Erythroblast (primary cell): ENCODE data around the gene PRR23E.

Experiments
- GATA1 ChIP-seq: IDR thresholded peaks from 2 replicates; pipeline ENCODE4 v1.6.1; 2011; ENCODE audit warnings: low read depth, mild to moderate bottlenecking, control low read depth, low read length, moderate library complexity
- POLR2A ChIP-seq: IDR thresholded peaks from 2 replicates; pipeline ENCODE4 v1.6.1; 2011; ENCODE audit warnings: mild to moderate bottlenecking, low read length

DNA sequence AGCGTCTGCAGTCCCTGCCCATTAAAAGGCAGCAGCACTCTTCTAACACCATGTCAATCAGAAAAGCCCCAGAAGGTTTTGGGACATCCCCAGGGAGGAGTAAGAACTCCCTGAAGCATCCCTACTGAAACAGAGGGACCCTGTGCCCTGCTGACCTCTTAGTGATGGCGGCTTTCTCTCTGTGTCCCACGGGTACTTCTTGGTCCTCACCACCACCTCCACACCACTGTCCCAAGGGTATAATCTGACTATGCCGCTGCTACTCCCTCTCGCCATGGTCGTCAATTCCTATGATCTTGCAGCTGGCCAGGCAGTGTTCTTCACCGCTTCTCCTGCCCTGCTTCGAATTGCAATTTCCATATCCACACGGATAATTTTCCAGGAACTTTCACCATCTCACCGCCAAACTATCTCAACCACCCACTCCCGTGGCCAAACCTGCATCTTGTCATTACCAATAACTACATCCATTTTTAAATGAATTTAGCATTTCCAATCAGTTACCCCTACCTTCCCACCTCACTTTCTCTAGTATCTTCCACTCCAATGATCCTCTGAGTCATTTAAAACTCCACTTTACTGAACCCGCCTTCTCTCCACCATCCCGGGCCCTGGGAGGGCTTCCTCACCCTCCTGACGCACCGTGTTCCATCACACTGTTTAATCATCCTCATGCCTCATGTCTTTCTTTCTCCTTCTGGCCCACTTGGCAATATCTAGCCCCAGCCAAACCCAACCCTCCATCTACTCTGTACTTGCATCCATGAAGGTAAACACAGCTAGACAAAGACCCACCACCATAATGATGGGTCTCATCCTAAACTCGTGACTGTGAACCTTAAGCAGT is 23.7 kb downstream of the PRR23E start:
- TF ChIP-seq POLR2A (no peak), GATA1 (no peak)
